Adrenal gland (tissue), 5 donors: ENCODE data around the gene TEX22.

Source experiments
- CTCF ChIP-seq, 6 experiments: fragments of 450-650 bp in 4 of 6; fragments of 200-600 bp in 2 of 6; sonication (generic) in 1 of 6; IDR thresholded peaks; 1 replicate in 5 of 6; 2 replicates in 1 of 6; pipeline versions ENCODE4 v1.5.1 to v1.8.0; 2016 to 2021; ENCODE audit warnings: antibody characterized with exemption in 6 of 6, mild to moderate bottlenecking in 2 of 6, moderate library complexity in 1 of 6
- POLR2A ChIP-seq, 2 donors: fragments of 450-650 bp; IDR thresholded peaks; one replicate each; pipeline ENCODE4 v1.6.1; 2017; ENCODE audit warnings: antibody characterized with exemption in 2 of 2, mild to moderate bottlenecking in 2 of 2, moderate library complexity in 1 of 2
- donor health status: DM: no; HTN: no; CAD: no.

GRCh38 chr14:105458010-105458409 lies 59.7 kb downstream of the TEX22 start:
- no peak for TF ChIP-seq CTCF (IDR thresholded peaks at IDR 0.05)
- no peak for TF ChIP-seq POLR2A (IDR thresholded peaks at IDR 0.05)
